ENCODE results near the gene NR2F1-AS1. TPM values are rescaled to one million over a fixed set of nuclear protein-coding genes. Genes with fewer than 3 reads are reported as not detected.
"Not testable (repeated sequence)": the region's sequence is repeated elsewhere in the genome, so short reads cannot be mapped to it uniquely, and the experiment has no call there.

NR2F1-AS1 gene
- total RNA-seq, 1 experiment from 2014 or later = 1.5 TPM

GRCh38 chr5:93391169-93391568 lies 189.8 kb downstream of the NR2F1-AS1 start:
- H3K4me3 Mint-ChIP-seq; ATAC-seq; H3K36me3 Mint-ChIP-seq; H3K27me3 Mint-ChIP-seq (ENCODE audit: low read depth); H3K27ac Mint-ChIP-seq; DNase-seq (ENCODE audit: low spot score); CTCF ChIA-PET; POLR2A ChIA-PET; H3K4me1 Mint-ChIP-seq: not testable (repeated sequence)
- H3K9me3 Mint-ChIP-seq = peaks cover 30% of the 10 kb centered on the region

GRCh38 chr5:93385655-93386054 lies 195.4 kb downstream of the NR2F1-AS1 start:
- TF ChIP-seq FOXK1 (CRISPR knock-in tag; IDR thresholded peaks at IDR 0.05) = no peak
- no peak for TF ChIP-seq HMGXB4 (CRISPR knock-in tag; IDR thresholded peaks at IDR 0.05)
- TF ChIP-seq EMX1 (CRISPR knock-in tag; IDR thresholded peaks at IDR 0.05) = no peak
- no peak for TF ChIP-seq ZNF671 (CRISPR knock-in tag; IDR thresholded peaks at IDR 0.05)
- no peak for TF ChIP-seq ZBTB43 (CRISPR knock-in tag; IDR thresholded peaks at IDR 0.05)
- TF ChIP-seq RORB (CRISPR knock-in tag; IDR thresholded peaks at IDR 0.05) = no peak
- TF ChIP-seq ZNF396 (CRISPR knock-in tag; IDR thresholded peaks at IDR 0.05; ENCODE audit: borderline replicate concordance) = no peak
- no peak for TF ChIP-seq CREM (CRISPR knock-in tag; IDR thresholded peaks at IDR 0.05)
- TF ChIP-seq, protein P1, sequence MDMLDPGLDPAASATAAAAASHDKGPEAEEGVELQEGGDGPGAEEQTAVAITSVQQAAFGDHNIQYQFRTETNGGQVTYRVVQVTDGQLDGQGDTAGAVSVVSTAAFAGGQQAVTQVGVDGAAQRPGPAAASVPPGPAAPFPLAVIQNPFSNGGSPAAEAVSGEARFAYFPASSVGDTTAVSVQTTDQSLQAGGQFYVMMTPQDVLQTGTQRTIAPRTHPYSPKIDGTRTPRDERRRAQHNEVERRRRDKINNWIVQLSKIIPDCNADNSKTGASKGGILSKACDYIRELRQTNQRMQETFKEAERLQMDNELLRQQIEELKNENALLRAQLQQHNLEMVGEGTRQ (CRISPR knock-in tag; IDR thresholded peaks at IDR 0.05) = no peak
- TF ChIP-seq MXD4 (CRISPR knock-in tag; IDR thresholded peaks at IDR 0.05; ENCODE audit: borderline replicate concordance) = no peak
- TF ChIP-seq ZNF232 (CRISPR knock-in tag; IDR thresholded peaks at IDR 0.05) = no peak
- TF ChIP-seq ELF4 (CRISPR knock-in tag; IDR thresholded peaks at IDR 0.05; ENCODE audit: low read depth) = no peak
- Mint-ChIP-seq H3K9me3 (peaks cover 14% of the 10 kb centered on the region), H3K36me3 (no peaks in the 10 kb centered on the region), H3K4me3 (no peak overlapping the region), H3K27ac (no peak overlapping the region), H3K27me3 (ENCODE audit: low read depth) (no peaks in the 10 kb centered on the region; the same call in 1 of the 2 replicates), H3K4me1 (peaks cover 15% of the 10 kb centered on the region)
- ATAC-seq (no peak), DNase-seq (ENCODE audit: low spot score) (no peak)
- CTCF ChIA-PET = interaction anchor here (1.1 kb wide), 1 partner anchor 477 kb away, joined by 3 read pairs; no protein-coding TSS in a partner anchor
- POLR2A ChIA-PET = no interaction called here

DNA sequence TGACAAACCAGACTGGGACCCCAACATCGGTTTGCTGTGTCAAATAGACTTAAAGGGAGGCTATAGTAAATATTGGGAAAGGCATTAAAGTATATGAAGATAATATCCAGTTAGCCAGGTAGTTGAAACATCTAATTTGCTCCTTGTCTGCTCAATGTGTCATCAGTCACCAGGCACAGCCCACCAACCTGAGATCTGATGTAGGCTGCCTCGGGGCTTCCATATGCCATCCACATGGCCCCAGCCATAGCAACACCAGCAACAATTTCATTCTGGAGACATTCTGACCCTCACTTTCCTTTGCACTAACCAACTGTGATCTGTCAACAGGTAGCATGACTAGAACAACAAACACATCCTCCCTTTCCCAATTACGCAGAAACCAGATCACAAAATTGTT lies 196.0 kb downstream of the NR2F1-AS1 start:
- ChIA-PET CTCF (interaction anchor here (1.1 kb wide), 1 partner anchor 476 kb away, joined by 3 read pairs; no protein-coding TSS in a partner anchor), POLR2A (no interaction called here)
- Mint-ChIP-seq H3K4me1 (peaks cover 15% of the 10 kb centered on the region), H3K27ac (no peak overlapping the region), H3K4me3 (no peak overlapping the region), H3K9me3 (peaks cover 8% of the 10 kb centered on the region), H3K27me3 (ENCODE audit: low read depth) (no peaks in the 10 kb centered on the region; the same call in 1 of the 2 replicates), H3K36me3 (no peaks in the 10 kb centered on the region)
- TF ChIP-seq ZBTB43 (CRISPR knock-in tag; IDR thresholded peaks at IDR 0.05) = no peak
- no peak for TF ChIP-seq OVOL2 (CRISPR knock-in tag; IDR thresholded peaks at IDR 0.05; ENCODE audit: borderline replicate concordance)
- TF ChIP-seq NR2C2 (CRISPR knock-in tag; IDR thresholded peaks at IDR 0.05) = no peak
- TF ChIP-seq SMAD3 (CRISPR knock-in tag; IDR thresholded peaks at IDR 0.05; ENCODE audit: borderline replicate concordance) = no peak
- TF ChIP-seq ARID4B (CRISPR knock-in tag; IDR thresholded peaks at IDR 0.05; ENCODE audit: borderline replicate concordance) = no peak
- TF ChIP-seq PREB (CRISPR knock-in tag; IDR thresholded peaks at IDR 0.05; ENCODE audit: borderline replicate concordance) = no peak
- DNase-seq (ENCODE audit: low spot score) (no peak), ATAC-seq (no peak)
